Keratinocyte (primary cell): ENCODE data around the gene AXIN1. TPM values are rescaled to one million over a fixed set of nuclear protein-coding genes. Genes with fewer than 3 reads are reported as not detected.
"Not testable (repeated sequence)": the region's sequence is repeated elsewhere in the genome, so short reads cannot be mapped to it uniquely, and the experiment has no call there.

Experiments
- DNase-seq: peaks from one replicate; pipeline ENCODE4 v3.0.0-alpha.2; 2011; ENCODE audit warnings: low read depth, missing footprints, low spot score
- FAIRE-seq: peaks from 2 replicates; lab custom pipeline; 2011; peaks lifted over from hg19 to GRCh38; lab: Jason Lieb, UNC
- H2AFZ ChIP-seq: 2 replicates; pipeline ENCODE4 v1.6.0; 2012; ENCODE audit warnings: low read length, control low read depth, inconsistent platforms; ENCODE audit not compliant: control insufficient read depth
- H3K27ac ChIP-seq: 2 replicates; pipeline ENCODE4 v1.5.1; 2011; ENCODE audit warnings: low read length; ENCODE audit not compliant: control insufficient read depth, insufficient read depth
- H3K27me3 ChIP-seq: 3 replicates; pipeline ENCODE4 v1.6.0; 2011; ENCODE audit warnings: low read length; ENCODE audit not compliant: control insufficient read depth, insufficient read depth; ENCODE audit errors: extremely low read depth
- H3K36me3 ChIP-seq, 2 experiments: 2 replicates in 1 of 2; 3 replicates in 1 of 2; pipeline ENCODE4 v1.5.1; 2011; ENCODE audit warnings: low read length in 2 of 2, mild to moderate bottlenecking in 1 of 2; ENCODE audit not compliant: control insufficient read depth in 2 of 2, insufficient read depth in 2 of 2; ENCODE audit errors: extremely low read depth in 1 of 2
- H3K4me1 ChIP-seq: 3 replicates; pipeline ENCODE4 v1.5.1; 2011; ENCODE audit warnings: low read length; ENCODE audit not compliant: control insufficient read depth, insufficient read depth; ENCODE audit errors: extremely low read depth
- H3K4me2 ChIP-seq: 3 replicates; pipeline ENCODE4 v1.6.0; 2011; ENCODE audit warnings: low read depth, low read length; ENCODE audit not compliant: control insufficient read depth, insufficient read depth; ENCODE audit errors: extremely low read depth
- H3K4me3 ChIP-seq, 3 experiments: fragments of 200-600 bp in 1 of 3; sonication (generic) in 1 of 3; 2 replicates in 2 of 3; 3 replicates in 1 of 3; pipeline ENCODE4 v1.5.1; 2011 to 2016; ENCODE audit warnings: low read length in 3 of 3, mild to moderate bottlenecking in 3 of 3, control low read depth in 2 of 3, inconsistent platforms in 1 of 3, low read depth in 1 of 3, mixed read lengths in 1 of 3, mixed run types in 1 of 3, moderate library complexity in 1 of 3; ENCODE audit not compliant: control insufficient read depth in 2 of 3, insufficient read depth in 2 of 3; ENCODE audit errors: extremely low read depth in 1 of 3
- H3K79me2 ChIP-seq: 2 replicates; pipeline ENCODE4 v1.6.0; 2012; ENCODE audit warnings: low read length; ENCODE audit not compliant: control insufficient read depth, insufficient read depth
- H3K9ac ChIP-seq: 3 replicates; pipeline ENCODE4 v1.6.0; 2011; ENCODE audit warnings: low read length; ENCODE audit not compliant: control insufficient read depth, insufficient read depth; ENCODE audit errors: extremely low read depth
- H3K9me1 ChIP-seq: 3 replicates; pipeline ENCODE4 v1.6.0; 2011; ENCODE audit warnings: low read length; ENCODE audit not compliant: control insufficient read depth, insufficient read depth; ENCODE audit errors: extremely low read depth
- H3K9me3 ChIP-seq: 2 replicates; pipeline ENCODE4 v1.5.1; 2012; ENCODE audit warnings: low read depth, low read length; ENCODE audit not compliant: control insufficient read depth
- H4K20me1 ChIP-seq: 3 replicates; pipeline ENCODE4 v1.6.0; 2011; ENCODE audit warnings: low read length; ENCODE audit not compliant: control insufficient read depth, insufficient read depth; ENCODE audit errors: extremely low read depth
- CTCF ChIP-seq, 3 experiments: IDR thresholded peaks in 1 of 3; conservative IDR thresholded peaks in 1 of 3; optimal IDR thresholded peaks in 1 of 3; 2 replicates in 2 of 3; 3 replicates in 1 of 3; pipeline versions ENCODE3 to v1.5.1; 2011; ENCODE audit warnings: low read length in 3 of 3, mild to moderate bottlenecking in 3 of 3, moderate library complexity in 2 of 3, control low read depth in 1 of 3, inconsistent platforms in 1 of 3; ENCODE audit not compliant: insufficient read depth in 2 of 3; ENCODE audit errors: extremely low read depth in 1 of 3
- EZH2 ChIP-seq: IDR thresholded peaks from one replicate; pipeline ENCODE4 v1.6.1; 2012; ENCODE audit warnings: inconsistent platforms, mild to moderate bottlenecking, low read length, moderate library complexity
- dilution Hi-C: fragments of 300-500 bp; cut with MboI; formaldehyde crosslinking; loops from one replicate; pipeline ENCODE4 v1.7.0; 2020; ENCODE audit warnings: low sequenced_read_pairs; ENCODE audit not compliant: extremely low pct_ligation_motif_present
- polyA plus RNA-seq, 5 experiments: library from polyadenylated mRNA; depleted of rRNA in 3 of 5; stranded (reverse) in 3 of 5; stranded (forward) in 1 of 5; unstranded in 1 of 5; fragments of >200 nt; gene quantifications; 1 replicate in 1 of 5; 2 replicates in 3 of 5; 3 replicates in 1 of 5; pipeline versions ENCODE4 v1.2.1 to v1.2.3, GENCODE V29; 2011 to 2012; ENCODE audit warnings: missing spikeins in 2 of 5, low read depth in 1 of 5, low replicate concordance in 1 of 5

Gene AXIN1
- polyA plus RNA-seq, 1 donor (not counting 4 experiments of a cell fraction or from before 2014, with no cell fraction given): 8.8 TPM

DNA sequence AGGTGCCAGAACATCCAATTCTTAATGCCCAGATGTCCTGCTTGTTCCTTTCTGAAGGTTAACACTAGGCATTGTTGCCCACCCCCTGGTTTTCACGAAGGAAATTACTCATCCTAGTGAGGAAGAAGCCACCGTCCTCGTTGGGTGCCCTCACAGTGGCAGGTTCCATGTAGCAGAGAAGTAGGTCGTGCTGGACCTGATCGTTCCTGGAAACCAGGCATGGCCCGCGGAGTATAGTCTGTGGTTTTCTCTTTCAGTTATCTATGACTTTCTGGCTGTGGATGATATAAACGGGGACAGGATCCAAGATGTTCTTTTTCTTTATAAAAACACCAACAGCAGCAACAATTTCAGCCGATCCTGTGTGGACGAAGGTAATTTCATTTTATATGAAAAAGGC, 93.3 kb downstream of the AXIN1 start:
- no peak overlapping the region for H2AFZ ChIP-seq
- no peak for DNase-seq
- no peaks in the 10 kb centered on the region for H3K79me2 ChIP-seq
- dilution Hi-C loops: no loop called here
- peaks cover 0 to 17% of the 10 kb centered on the region in 2 experiments for H3K36me3 ChIP-seq
- no peaks in the 10 kb centered on the region for H4K20me1 ChIP-seq
- TF ChIP-seq EZH2 (no peak), CTCF (optimal IDR thresholded peaks at IDR 0.05 in 1 of 3, IDR thresholded peaks at IDR 0.05 in 1 of 3, conservative IDR thresholded peaks at IDR 0.05 in 1 of 3; ENCODE audit: extremely low read depth in 1 of 3, insufficient read depth in 2 of 3, low read length in 3 of 3) (no peak)
- no peak overlapping the region for H3K9ac ChIP-seq
- H3K4me1 ChIP-seq: no peaks in the 10 kb centered on the region
- H3K9me1 ChIP-seq: no peaks in the 10 kb centered on the region
- H3K27me3 ChIP-seq: no peaks in the 10 kb centered on the region
- H3K27ac ChIP-seq: no peak overlapping the region
- H3K4me2 ChIP-seq: no peak overlapping the region
- no peak overlapping the region for H3K4me3 ChIP-seq
- H3K9me3 ChIP-seq: no peaks in the 10 kb centered on the region
- no peak for FAIRE-seq

DNA sequence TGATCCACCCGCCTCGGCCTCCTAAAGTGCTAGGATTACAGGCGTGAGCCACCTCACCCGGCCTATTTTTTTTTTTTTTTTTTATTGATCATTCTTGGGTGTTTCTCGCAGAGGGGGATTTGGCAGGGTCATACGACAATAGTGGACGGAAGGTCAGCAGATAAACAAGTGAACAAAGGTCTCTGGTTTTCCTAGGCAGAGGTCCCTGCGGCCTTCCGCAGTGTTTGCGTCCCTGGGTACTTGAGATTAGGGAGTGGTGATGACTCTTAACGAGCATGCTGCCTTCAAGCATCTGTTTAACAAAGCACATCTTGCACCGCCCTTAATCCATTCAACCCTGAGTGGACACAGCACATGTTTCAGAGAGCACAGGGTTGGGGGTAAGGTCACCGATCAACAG, 94.4 kb downstream of the AXIN1 start:
- DNase-seq, H3K79me2 ChIP-seq, H2AFZ ChIP-seq, H3K4me3 ChIP-seq, H3K27me3 ChIP-seq, H3K9me3 ChIP-seq, H3K4me1 ChIP-seq, H3K27ac ChIP-seq, H3K4me2 ChIP-seq, dilution Hi-C loops, FAIRE-seq, H4K20me1 ChIP-seq, H3K9ac ChIP-seq, H3K9me1 ChIP-seq: not testable (repeated sequence)
- H3K36me3 ChIP-seq: peaks cover 0 to 20% of the 10 kb centered on the region in 2 experiments

- dilution Hi-C loops: no loop called here
- Histone ChIP-seq H3K27ac (no peak overlapping the region), H3K4me1 (no peaks in the 10 kb centered on the region), H3K9me1 (no peaks in the 10 kb centered on the region), H3K79me2 (no peaks in the 10 kb centered on the region), H3K36me3 (peaks cover 0 to 7% of the 10 kb centered on the region in 2 experiments), H3K27me3 (no peaks in the 10 kb centered on the region), H3K4me2 (no peak overlapping the region), H4K20me1 (no peaks in the 10 kb centered on the region), H2AFZ (no peak overlapping the region), H3K4me3 (no peak overlapping the region), H3K9ac (no peak overlapping the region), H3K9me3 (no peaks in the 10 kb centered on the region)
- TF ChIP-seq CTCF (optimal IDR thresholded peaks at IDR 0.05 in 1 of 3, IDR thresholded peaks at IDR 0.05 in 1 of 3, conservative IDR thresholded peaks at IDR 0.05 in 1 of 3; ENCODE audit: extremely low read depth in 1 of 3, insufficient read depth in 2 of 3, low read length in 3 of 3) (no peak), EZH2 (no peak)
- FAIRE-seq (no peak), DNase-seq (no peak)
Observed at GRCh38 chr16:255183-255582, 97.3 kb downstream of the AXIN1 start.
